Chondrocyte (in vitro differentiated cells): ENCODE results near the gene GASK1A. TPM values are rescaled to one million over a fixed set of nuclear protein-coding genes. Genes with fewer than 3 reads are reported as not detected.

Source experiments
- DNase-seq: peaks from one replicate; pipeline ENCODE4 v3.0.0; 2021; ENCODE audit warnings: mixed read lengths, low spot score
- H3K27ac Mint-ChIP-seq: one replicate; pipeline ENCODE4 v1.8.0; 2021; ENCODE audit warnings: mild to moderate bottlenecking, moderate library complexity, mixed read lengths; ENCODE audit not compliant: unreplicated experiment
- H3K27me3 Mint-ChIP-seq: 2 replicates; pipeline ENCODE4 v1.8.0; 2021; ENCODE audit warnings: low read depth, mixed read lengths
- H3K36me3 Mint-ChIP-seq: 2 replicates; pipeline ENCODE4 v1.8.0; 2021; ENCODE audit warnings: low read depth, mixed read lengths
- H3K4me1 Mint-ChIP-seq: 2 replicates; pipeline ENCODE4 v1.8.0; 2021; ENCODE audit warnings: low read depth, mild to moderate bottlenecking, mixed read lengths
- H3K4me3 Mint-ChIP-seq: one replicate; pipeline ENCODE4 v1.8.0; 2021; ENCODE audit warnings: mild to moderate bottlenecking, moderate library complexity, mixed read lengths; ENCODE audit not compliant: unreplicated experiment
- H3K9me3 Mint-ChIP-seq: 2 replicates; pipeline ENCODE4 v1.8.0; 2021; ENCODE audit warnings: low read depth, mixed read lengths
- CTCF ChIP-seq: fragments of 200-600 bp; sonication (generic); IDR thresholded peaks from 2 replicates; pipeline ENCODE4 v1.5.0; 2021; ENCODE audit warnings: antibody characterized with exemption, mild to moderate bottlenecking, moderate library complexity
- total RNA-seq: library from RNA; stranded (reverse); gene quantifications from 3 replicates; pipeline ENCODE4 v1.2.1, GENCODE V29; 2021

The GASK1A gene
- total RNA-seq, 1 donor from 2014 or later: 0.17 TPM

GRCh38 chr3:43093974-43094373, 114.9 kb downstream of the GASK1A start:
- no peaks in the 10 kb centered on the region for H3K4me1 Mint-ChIP-seq
- H3K4me3 Mint-ChIP-seq: no peak overlapping the region
- DNase-seq: no peak
- H3K27ac Mint-ChIP-seq: no peak overlapping the region
- TF ChIP-seq CTCF: no peak
- H3K27me3 Mint-ChIP-seq: no peaks in the 10 kb centered on the region
- H3K36me3 Mint-ChIP-seq: no peaks in the 10 kb centered on the region
- H3K9me3 Mint-ChIP-seq: no peaks in the 10 kb centered on the region

- Mint-ChIP-seq H3K4me3 (no peak overlapping the region), H3K36me3 (no peaks in the 10 kb centered on the region), H3K9me3 (no peaks in the 10 kb centered on the region), H3K27me3 (no peaks in the 10 kb centered on the region), H3K4me1 (no peaks in the 10 kb centered on the region), H3K27ac (no peak overlapping the region)
- TF ChIP-seq CTCF: no peak
- no peak for DNase-seq
These were observed 115.3 kb downstream of the GASK1A start for GRCh38 chr3:43094381-43094780.

GRCh38 chr3:43094851-43095250, 115.7 kb downstream of the GASK1A start:
- Mint-ChIP-seq H3K4me1 (no peaks in the 10 kb centered on the region), H3K27me3 (no peaks in the 10 kb centered on the region), H3K27ac (no peak overlapping the region), H3K9me3 (no peaks in the 10 kb centered on the region), H3K36me3 (no peaks in the 10 kb centered on the region), H3K4me3 (no peak overlapping the region)
- no peak for DNase-seq
- TF ChIP-seq CTCF: no peak

GRCh38 chr3:43095370-43095769, 116.3 kb downstream of the GASK1A start:
- H3K27ac Mint-ChIP-seq: no peak overlapping the region
- no peak for TF ChIP-seq CTCF
- no peaks in the 10 kb centered on the region for H3K27me3 Mint-ChIP-seq
- no peak overlapping the region for H3K4me3 Mint-ChIP-seq
- no peaks in the 10 kb centered on the region for H3K9me3 Mint-ChIP-seq
- DNase-seq: no peak
- H3K4me1 Mint-ChIP-seq: no peaks in the 10 kb centered on the region
- no peaks in the 10 kb centered on the region for H3K36me3 Mint-ChIP-seq

- no peak for DNase-seq
- Mint-ChIP-seq H3K4me3 (no peak overlapping the region), H3K4me1 (no peaks in the 10 kb centered on the region), H3K27ac (no peak overlapping the region), H3K36me3 (no peaks in the 10 kb centered on the region), H3K27me3 (no peaks in the 10 kb centered on the region), H3K9me3 (no peaks in the 10 kb centered on the region)
- TF ChIP-seq CTCF: no peak
These were observed 117.7 kb downstream of the GASK1A start for GRCh38 chr3:43096761-43097160.
